ENCODE measurements around the gene PHTF1.

PHTF1 gene

DNA sequence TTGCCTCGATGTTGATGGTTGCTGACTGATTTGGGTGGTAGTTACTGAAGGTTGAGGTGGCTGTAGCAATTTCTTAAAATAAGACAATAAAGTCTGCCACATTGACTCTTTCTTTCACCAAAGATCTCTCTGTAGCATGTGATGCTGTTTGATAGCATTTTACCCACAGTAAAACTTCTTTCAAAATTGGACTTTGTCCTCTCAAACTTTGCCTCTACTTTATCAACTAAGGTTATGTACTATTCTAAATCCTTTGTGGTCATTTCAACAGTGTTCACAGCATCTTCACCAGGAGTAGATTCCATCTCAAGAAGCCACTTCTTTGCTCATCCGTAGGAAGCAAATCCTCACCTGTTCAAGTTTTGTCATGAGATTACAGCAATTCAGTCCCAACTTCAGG is 93.2 kb downstream of the PHTF1 start:
- H3K4me3 ChIP-seq (ENCODE audit: low read depth, low read length): no peak overlapping the region
- TF ChIP-seq, protein P1, sequence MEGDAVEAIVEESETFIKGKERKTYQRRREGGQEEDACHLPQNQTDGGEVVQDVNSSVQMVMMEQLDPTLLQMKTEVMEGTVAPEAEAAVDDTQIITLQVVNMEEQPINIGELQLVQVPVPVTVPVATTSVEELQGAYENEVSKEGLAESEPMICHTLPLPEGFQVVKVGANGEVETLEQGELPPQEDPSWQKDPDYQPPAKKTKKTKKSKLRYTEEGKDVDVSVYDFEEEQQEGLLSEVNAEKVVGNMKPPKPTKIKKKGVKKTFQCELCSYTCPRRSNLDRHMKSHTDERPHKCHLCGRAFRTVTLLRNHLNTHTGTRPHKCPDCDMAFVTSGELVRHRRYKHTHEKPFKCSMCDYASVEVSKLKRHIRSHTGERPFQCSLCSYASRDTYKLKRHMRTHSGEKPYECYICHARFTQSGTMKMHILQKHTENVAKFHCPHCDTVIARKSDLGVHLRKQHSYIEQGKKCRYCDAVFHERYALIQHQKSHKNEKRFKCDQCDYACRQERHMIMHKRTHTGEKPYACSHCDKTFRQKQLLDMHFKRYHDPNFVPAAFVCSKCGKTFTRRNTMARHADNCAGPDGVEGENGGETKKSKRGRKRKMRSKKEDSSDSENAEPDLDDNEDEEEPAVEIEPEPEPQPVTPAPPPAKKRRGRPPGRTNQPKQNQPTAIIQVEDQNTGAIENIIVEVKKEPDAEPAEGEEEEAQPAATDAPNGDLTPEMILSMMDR (IDR thresholded peaks at IDR 0.05; ENCODE audit: borderline replicate concordance, insufficient read depth, low read depth, low read length): no peak

DNA sequence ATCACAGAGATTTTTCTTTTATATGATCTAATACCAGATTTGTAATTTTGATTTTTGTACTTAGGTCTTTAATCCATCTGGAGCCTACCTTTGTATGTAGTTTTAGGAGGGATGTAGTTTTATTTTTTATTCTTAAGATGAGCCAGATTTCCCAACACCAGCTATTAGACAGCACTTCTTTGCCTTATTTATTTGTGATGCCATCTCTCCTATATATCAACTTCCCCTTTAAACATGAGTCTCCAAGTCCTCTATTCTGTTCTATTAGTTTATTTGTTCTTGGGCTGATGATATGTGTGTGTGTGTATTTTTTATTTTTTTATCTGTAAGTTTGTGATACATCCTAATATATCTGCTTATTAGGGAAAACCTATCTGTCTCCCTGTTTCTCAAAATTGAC is 94.2 kb downstream of the PHTF1 start:
- H3K4me3 ChIP-seq (ENCODE audit: low read depth, low read length): no peak overlapping the region
- TF ChIP-seq, protein P1 (IDR thresholded peaks at IDR 0.05; ENCODE audit: borderline replicate concordance, insufficient read depth, low read depth, low read length): no peak

DNA sequence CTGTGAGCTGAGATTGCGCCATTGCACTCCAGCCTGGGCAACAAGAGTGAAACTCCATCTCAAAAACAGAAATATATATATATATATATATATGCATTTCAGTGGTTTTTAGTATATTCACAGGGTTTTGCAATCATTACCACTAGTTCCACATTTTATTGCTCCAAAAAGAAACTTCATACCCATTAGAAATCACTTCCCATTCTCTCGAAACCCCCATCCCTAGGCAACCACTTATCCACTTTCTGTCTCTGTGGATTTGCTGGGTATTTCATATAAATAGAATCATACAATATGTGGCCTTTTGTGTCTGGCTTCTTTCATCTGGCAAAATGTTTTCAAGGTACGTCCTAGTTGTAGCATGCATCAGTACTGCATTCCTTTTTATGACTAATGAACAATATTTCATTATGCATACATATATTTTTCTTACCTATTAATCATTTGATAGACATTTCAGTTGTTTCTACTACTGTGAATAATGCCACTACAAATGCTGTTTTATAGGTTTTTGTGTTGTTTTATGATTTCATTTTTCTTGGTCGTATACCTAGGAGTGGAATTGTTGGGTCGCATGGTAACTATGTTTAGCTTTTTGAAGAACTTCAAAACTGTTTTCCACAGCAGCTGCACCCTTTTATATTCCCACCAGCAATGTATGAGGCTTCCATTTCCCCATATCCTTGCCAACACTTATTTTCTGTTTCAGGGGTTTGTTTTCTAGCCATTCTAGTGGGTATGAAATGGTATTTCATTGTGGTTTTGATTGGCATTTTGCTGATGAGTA is 95.9 kb downstream of the PHTF1 start:
- no peak overlapping the region for H3K4me3 ChIP-seq (ENCODE audit: low read depth, low read length)
- TF ChIP-seq, protein P1 (IDR thresholded peaks at IDR 0.05; ENCODE audit: borderline replicate concordance, insufficient read depth, low read depth, low read length): no peak

DNA sequence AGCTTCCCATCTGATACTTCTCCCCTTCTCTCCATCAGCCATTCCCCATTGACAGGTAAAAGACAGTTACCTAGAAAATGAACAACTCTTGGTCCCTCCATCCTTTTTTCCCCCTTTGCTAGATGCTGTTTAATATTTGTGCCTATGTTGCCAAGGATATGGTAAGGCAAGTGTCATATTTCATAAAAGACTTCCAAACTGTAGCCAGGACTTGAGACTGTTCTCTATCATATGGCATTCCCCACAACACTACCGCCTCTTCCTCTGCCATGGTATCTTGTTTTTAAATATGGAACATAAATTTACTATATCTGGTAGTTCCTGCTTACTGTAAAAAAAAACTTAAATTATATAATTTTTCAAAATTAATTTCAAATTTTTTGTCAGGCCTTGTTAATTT is 97.2 kb downstream of the PHTF1 start:
- no peak overlapping the region for H3K4me3 ChIP-seq (ENCODE audit: low read depth, low read length)
- TF ChIP-seq, protein P1 (IDR thresholded peaks at IDR 0.05; ENCODE audit: borderline replicate concordance, insufficient read depth, low read depth, low read length): no peak

DNA sequence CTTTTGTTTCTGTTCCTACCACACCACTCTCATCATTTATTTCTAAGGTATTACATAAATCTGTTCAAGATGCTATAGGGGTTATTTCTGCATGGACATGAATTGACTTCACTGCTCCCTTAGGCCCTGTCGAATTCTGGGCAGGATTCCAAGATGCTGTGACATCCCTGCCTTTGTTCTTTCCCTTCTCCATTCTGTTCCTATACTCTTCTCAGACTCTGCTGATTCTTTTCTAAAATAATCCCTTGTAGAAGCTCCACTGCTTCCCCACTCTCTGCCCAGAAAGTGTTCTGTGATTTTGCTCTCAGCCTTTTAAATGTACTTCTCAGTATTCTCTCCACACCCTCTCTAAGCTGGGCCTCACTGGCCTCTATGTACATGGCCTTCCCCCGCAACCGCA is 99.2 kb downstream of the PHTF1 start:
- TF ChIP-seq, protein P1 (IDR thresholded peaks at IDR 0.05; ENCODE audit: borderline replicate concordance, insufficient read depth, low read depth, low read length): no peak
- H3K4me3 ChIP-seq (ENCODE audit: low read depth, low read length): no peak overlapping the region

DNA sequence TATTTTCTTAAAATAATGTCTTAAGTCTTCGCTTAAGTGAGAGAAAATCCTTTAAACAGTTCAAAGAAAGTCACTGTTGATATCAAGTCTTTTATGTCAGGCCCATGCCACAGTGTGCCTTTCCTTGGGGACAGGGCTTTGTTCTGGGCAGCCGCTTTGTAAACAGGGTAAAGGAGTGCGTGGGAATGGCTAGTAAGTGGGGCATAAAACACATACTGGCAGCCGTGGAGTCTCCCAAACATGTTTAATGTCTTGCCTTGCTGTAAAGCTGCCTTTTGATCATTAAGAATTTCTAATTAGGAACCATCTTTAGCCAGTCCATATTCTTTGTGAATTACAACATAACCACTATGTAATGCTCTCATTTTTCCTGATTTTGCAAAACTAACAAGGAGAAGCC is 99.7 kb downstream of the PHTF1 start:
- TF ChIP-seq, protein P1 (IDR thresholded peaks at IDR 0.05; ENCODE audit: borderline replicate concordance, insufficient read depth, low read depth, low read length): no peak
- no peak overlapping the region for H3K4me3 ChIP-seq (ENCODE audit: low read depth, low read length)

DNA sequence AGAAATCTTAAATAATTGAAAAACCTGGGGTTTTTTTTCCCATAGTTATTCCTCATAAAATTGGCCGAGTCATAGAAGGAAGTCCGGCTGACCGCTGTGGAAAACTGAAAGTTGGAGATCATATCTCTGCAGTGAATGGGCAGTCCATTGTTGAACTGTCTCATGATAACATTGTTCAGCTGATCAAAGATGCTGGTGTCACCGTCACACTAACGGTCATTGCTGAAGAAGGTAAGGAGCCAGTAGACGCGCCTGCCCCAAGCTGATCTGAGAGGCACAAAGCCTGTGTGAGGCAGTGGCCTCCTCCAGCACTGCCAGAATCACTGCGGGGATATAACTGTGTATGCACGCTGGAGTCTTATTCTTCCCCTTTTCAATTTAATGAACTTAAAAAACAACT is 100.3 kb downstream of the PHTF1 start:
- H3K4me3 ChIP-seq (ENCODE audit: low read depth, low read length): no peak overlapping the region
- TF ChIP-seq, protein P1 (IDR thresholded peaks at IDR 0.05; ENCODE audit: borderline replicate concordance, insufficient read depth, low read depth, low read length): no peak
